SK-N-SH (cell line): ENCODE measurements around the gene GANC. TPM values are rescaled to one million over a fixed set of nuclear protein-coding genes. Genes with fewer than 3 reads are reported as not detected.

Experiments
- CTCF ChIA-PET: fragments of 300-600, 350-600 bp; formaldehyde crosslinking; extraction: SDS; loops from one replicate; lab custom pipeline; 2021; lab: Yijun Ruan, JAX
- POLR2A ChIA-PET: fragments of 350-600 bp; sonication (Branson Sonifier 250); formaldehyde crosslinking; extraction: SDS; loops from one replicate; lab custom pipeline; 2020; ENCODE audit warnings: antibody characterized with exemption, inconsistent platforms; lab: Yijun Ruan, JAX
- DNase-seq: peaks from one replicate; pipeline ENCODE4 v3.0.0; 2012
- H2AFZ ChIP-seq: fragments of 200-600 bp; sonication (generic); 2 replicates; pipeline ENCODE4 v1.8.1; 2016; ENCODE audit warnings: antibody characterized with exemption, mild to moderate bottlenecking, low read depth
- H3F3A ChIP-seq: fragments of 200-600 bp; sonication (generic); replicated peaks from 2 replicates; pipeline ENCODE3; 2016; ENCODE audit warnings: antibody characterized with exemption, mild to moderate bottlenecking; ENCODE audit not compliant: insufficient read depth
- H3K27ac ChIP-seq, 2 experiments: fragments of 200-500 bp in 1 of 2; fragments of 200-600 bp in 1 of 2; sonication (Bioruptor generic) in 1 of 2; sonication (generic), shearing (Covaris generic) in 1 of 2; 2 replicates each; pipeline versions ENCODE4 v1.5.1 to v1.6.1; 2014 to 2016; ENCODE audit warnings: low read depth in 2 of 2, inconsistent platforms in 1 of 2, low read length in 1 of 2, mild to moderate bottlenecking in 1 of 2, mixed read lengths in 1 of 2
- H3K27me3 ChIP-seq: fragments of 200-600 bp; sonication (generic), shearing (Covaris generic); 2 replicates; pipeline ENCODE4 v1.6.1; 2016; ENCODE audit warnings: mixed run types; ENCODE audit not compliant: insufficient read depth
- H3K36me3 ChIP-seq, 2 experiments: fragments of 200-500 bp in 1 of 2; fragments of 200-600 bp in 1 of 2; sonication (Bioruptor generic) in 1 of 2; sonication (generic) in 1 of 2; replicated peaks in 1 of 2; 2 replicates each; pipeline versions ENCODE3 to v1.5.1; 2014 to 2016; ENCODE audit warnings: low read length in 1 of 2, mild to moderate bottlenecking in 1 of 2; ENCODE audit not compliant: insufficient read depth in 2 of 2, control insufficient read depth in 1 of 2
- H3K4me1 ChIP-seq, 2 experiments: fragments of 200-500 bp in 1 of 2; fragments of 200-600 bp in 1 of 2; sonication (Bioruptor generic) in 1 of 2; sonication (generic), shearing (Covaris generic) in 1 of 2; 2 replicates each; pipeline versions ENCODE4 v1.5.1 to v1.6.1; 2014 to 2016; ENCODE audit warnings: low read depth in 1 of 2, low read length in 1 of 2, mixed run types in 1 of 2; ENCODE audit not compliant: insufficient read depth in 2 of 2, control insufficient read depth in 1 of 2
- H3K4me2 ChIP-seq: fragments of 200-600 bp; sonication (generic), shearing (Covaris generic); 2 replicates; pipeline ENCODE4 v1.6.1; 2017; ENCODE audit warnings: mixed run types
- H3K4me3 ChIP-seq, 2 experiments: fragments of 200-500 bp in 1 of 2; fragments of 200-600 bp in 1 of 2; sonication (Bioruptor generic) in 1 of 2; sonication (generic), shearing (Covaris generic) in 1 of 2; 2 replicates each; pipeline versions ENCODE4 v1.5.1 to v1.8.1; 2014 to 2016; ENCODE audit warnings: low read depth in 2 of 2, inconsistent platforms in 1 of 2, low read length in 1 of 2, mild to moderate bottlenecking in 1 of 2, mixed read lengths in 1 of 2, moderate library complexity in 1 of 2
- H3K79me2 ChIP-seq: fragments of 200-600 bp; sonication (generic); 2 replicates; pipeline ENCODE4 v1.8.1; 2017; ENCODE audit warnings: mild to moderate bottlenecking; ENCODE audit not compliant: insufficient read depth
- H3K9ac ChIP-seq: fragments of 200-600 bp; sonication (generic); 2 replicates; pipeline ENCODE4 v1.6.1; 2017; ENCODE audit warnings: mixed run types
- H3K9me2 ChIP-seq: fragments of 200-600 bp; sonication (generic); 2 replicates; pipeline ENCODE4 v1.6.1; 2017; ENCODE audit warnings: mixed run types
- H3K9me3 ChIP-seq: fragments of 200-600 bp; sonication (generic); 2 replicates; pipeline ENCODE4 v1.6.1; 2017; ENCODE audit warnings: mixed run types, mild to moderate bottlenecking, moderate library complexity
- H4K20me1 ChIP-seq: fragments of 200-600 bp; sonication (generic); 2 replicates; pipeline ENCODE4 v1.6.1; 2017; ENCODE audit warnings: mild to moderate bottlenecking, mixed run types; ENCODE audit not compliant: insufficient read depth
- ELF1 ChIP-seq: IDR thresholded peaks from 2 replicates; pipeline ENCODE4 v1.4.0; 2012
- EP300 ChIP-seq, 2 experiments: IDR thresholded peaks; 2 replicates each; pipeline versions ENCODE4 v1.4.0 to v1.6.1; 2012; ENCODE audit warnings: borderline replicate concordance in 1 of 2, low read depth in 1 of 2, low read length in 1 of 2
- EZH2phosphoT487 ChIP-seq: fragments of 200-600 bp; sonication (generic); IDR thresholded peaks from 2 replicates; pipeline ENCODE4 v1.6.1; 2017; ENCODE audit warnings: low read depth, mixed run types, mild to moderate bottlenecking, antibody characterized with exemption, moderate library complexity, borderline replicate concordance
- FOXJ3 ChIP-seq: sonication (generic); formaldehyde crosslinking; IDR thresholded peaks from 2 replicates; pipeline ENCODE4 v1.5.1; 2020; ENCODE audit warnings: mild to moderate bottlenecking, missing genetic modification reagents
- FOXM1 ChIP-seq: IDR thresholded peaks from 2 replicates; pipeline ENCODE4 v1.4.0; 2012; ENCODE audit warnings: low read depth, mild to moderate bottlenecking
- GABPA ChIP-seq: IDR thresholded peaks from 2 replicates; pipeline ENCODE4 v1.4.0; 2012; ENCODE audit warnings: low read depth, mild to moderate bottlenecking
- GATA2 ChIP-seq: sonication (generic); formaldehyde crosslinking; IDR thresholded peaks from 2 replicates; pipeline ENCODE4 v1.5.0; 2020; ENCODE audit warnings: mild to moderate bottlenecking, missing genetic modification reagents
- JUND ChIP-seq: IDR thresholded peaks from 2 replicates; pipeline ENCODE4 v1.4.0; 2012
- NRF1 ChIP-seq: IDR thresholded peaks from 2 replicates; pipeline ENCODE4 v1.6.1; 2012; ENCODE audit warnings: low read depth, mild to moderate bottlenecking, low read length
- PBX3 ChIP-seq: IDR thresholded peaks from 2 replicates; pipeline ENCODE4; 2012
- POLR2AphosphoS5 ChIP-seq: IDR thresholded peaks from 2 replicates; pipeline ENCODE4 v1.6.1; 2012; ENCODE audit warnings: low read depth, low read length
- REST ChIP-seq: IDR thresholded peaks from 2 replicates; pipeline ENCODE4 v1.6.1; 2012; ENCODE audit warnings: mild to moderate bottlenecking, low read depth, low read length, moderate library complexity
- RXRA ChIP-seq: IDR thresholded peaks from 2 replicates; pipeline ENCODE4 v1.4.0; 2012; ENCODE audit warnings: low read depth, mild to moderate bottlenecking, borderline replicate concordance
- SMC3 ChIP-seq: IDR thresholded peaks from 2 replicates; pipeline ENCODE4 v1.6.1; 2012; ENCODE audit warnings: low read depth, low read length, improper control_type of control experiment
- TAF1 ChIP-seq: IDR thresholded peaks from 2 replicates; pipeline ENCODE4 v1.6.1; 2012; ENCODE audit warnings: low read depth, mild to moderate bottlenecking, low read length, moderate library complexity, borderline replicate concordance
- TCF12 ChIP-seq: IDR thresholded peaks from 2 replicates; pipeline ENCODE4 v1.4.0; 2012
- TEAD4 ChIP-seq: IDR thresholded peaks from 2 replicates; pipeline ENCODE4 v1.4.0; 2012; ENCODE audit warnings: mild to moderate bottlenecking, borderline replicate concordance; ENCODE audit not compliant: insufficient read depth
- ZBTB33 ChIP-seq: IDR thresholded peaks from 2 replicates; pipeline ENCODE4 v1.4.0; 2012; ENCODE audit warnings: low read depth, borderline replicate concordance
- WGBS: methylation state at CpG from one replicate; pipeline ENCODE4 v1.1.6; 2017; ENCODE audit warnings: low lambda C conversion rate; 5-methylcytosine and 5-hydroxymethylcytosine counted together
- polyA plus RNA-seq, 3 experiments: library from polyadenylated mRNA; depleted of rRNA; stranded (reverse); fragments of >200 nt; gene quantifications; 2 replicates each; pipeline ENCODE4 v1.2.3, GENCODE V29; 2012
- TF ChIP-seq, protein P1 (sequence below): IDR thresholded peaks from 2 replicates; pipeline ENCODE4 v1.4.0; 2012; ENCODE audit warnings: low read depth, borderline replicate concordance
- TF ChIP-seq, protein P2 (sequence below): IDR thresholded peaks from 2 replicates; pipeline ENCODE4 v1.4.0; 2012; ENCODE audit warnings: low read depth

GANC gene
- polyA plus RNA-seq, 1 of the 3 experiments (the other 2 are of a cell fraction) = 6.8 TPM

- H2AFZ ChIP-seq = no peak overlapping the region
- no peak overlapping the region for H3K4me3 ChIP-seq
- no peak overlapping the region for H3K27ac ChIP-seq
- no peaks in the 10 kb centered on the region for H3F3A ChIP-seq
- TF ChIP-seq EP300 (IDR thresholded peaks at IDR 0.05; ENCODE audit: borderline replicate concordance in 1 of 2, low read depth in 1 of 2, low read length in 1 of 2) = no peak
- TF ChIP-seq NRF1 = no peak
- TF ChIP-seq, protein P1, sequence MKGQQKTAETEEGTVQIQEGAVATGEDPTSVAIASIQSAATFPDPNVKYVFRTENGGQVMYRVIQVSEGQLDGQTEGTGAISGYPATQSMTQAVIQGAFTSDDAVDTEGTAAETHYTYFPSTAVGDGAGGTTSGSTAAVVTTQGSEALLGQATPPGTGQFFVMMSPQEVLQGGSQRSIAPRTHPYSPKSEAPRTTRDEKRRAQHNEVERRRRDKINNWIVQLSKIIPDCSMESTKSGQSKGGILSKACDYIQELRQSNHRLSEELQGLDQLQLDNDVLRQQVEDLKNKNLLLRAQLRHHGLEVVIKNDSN = no peak
- TF ChIP-seq EZH2phosphoT487 = no peak
- no peak for TF ChIP-seq FOXJ3
- TF ChIP-seq ELF1 = no peak
- TF ChIP-seq GATA2 (CRISPR knock-in tag) = no peak
- no peak for TF ChIP-seq PBX3
- TF ChIP-seq GABPA = no peak
- no peak for TF ChIP-seq RXRA
- TF ChIP-seq JUND = no peak
- TF ChIP-seq POLR2AphosphoS5 = no peak
- TF ChIP-seq TCF12 = no peak
- TF ChIP-seq REST = no peak
- no peak for TF ChIP-seq FOXM1
- TF ChIP-seq TAF1 = no peak
- TF ChIP-seq ZBTB33 = no peak
- TF ChIP-seq TEAD4 = no peak
- no peak for TF ChIP-seq SMC3
- TF ChIP-seq, protein P2, sequence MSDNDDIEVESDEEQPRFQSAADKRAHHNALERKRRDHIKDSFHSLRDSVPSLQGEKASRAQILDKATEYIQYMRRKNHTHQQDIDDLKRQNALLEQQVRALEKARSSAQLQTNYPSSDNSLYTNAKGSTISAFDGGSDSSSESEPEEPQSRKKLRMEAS = no peak
- H3K9me2 ChIP-seq = no peaks in the 10 kb centered on the region
- H3K27me3 ChIP-seq = no peaks in the 10 kb centered on the region
- H4K20me1 ChIP-seq = no peaks in the 10 kb centered on the region
- peaks cover 3 to 5% of the 10 kb centered on the region in 2 experiments for H3K36me3 ChIP-seq
- CTCF ChIA-PET = interaction anchor here (1.7 kb wide), 1 partner anchor 71 kb away, joined by 5 read pairs; no protein-coding TSS in a partner anchor
- no peaks in the 10 kb centered on the region for H3K4me1 ChIP-seq
- H3K79me2 ChIP-seq = no peaks in the 10 kb centered on the region
- no peak overlapping the region for H3K9ac ChIP-seq
- POLR2A ChIA-PET = no interaction called here
- H3K4me2 ChIP-seq = no peak overlapping the region
- DNase-seq = no peak
- no peaks in the 10 kb centered on the region for H3K9me3 ChIP-seq
- 93% methylated on average over 1 of the region's 1 CpG for WGBS
Measured at GRCh38 chr15:42314818-42315217, 41.8 kb downstream of the GANC start.
